H9 (cell line): ENCODE measurements around the gene ORMDL2. TPM values are rescaled to one million over a fixed set of nuclear protein-coding genes. Genes with fewer than 3 reads are reported as not detected.

Source experiments
- DNase-seq: peaks from one replicate; pipeline ENCODE4 v3.0.0-alpha.2; 2017
- H2AFZ ChIP-seq: one replicate; pipeline ENCODE4 v1.6.1; 2013; ENCODE audit warnings: mild to moderate bottlenecking, low read length, control low read depth, moderate library complexity
- H2AK5ac ChIP-seq: 2 replicates; pipeline ENCODE4 v1.6.1; 2013; ENCODE audit warnings: low read length, control low read depth, mixed read lengths; ENCODE audit not compliant: insufficient read length
- H2BK120ac ChIP-seq: one replicate; pipeline ENCODE4 v1.6.1; 2013; ENCODE audit warnings: low read depth, mild to moderate bottlenecking, low read length, control low read depth, inconsistent platforms; ENCODE audit not compliant: poor library complexity, severe bottlenecking
- H2BK12ac ChIP-seq: 2 replicates; pipeline ENCODE4 v1.6.1; 2013; ENCODE audit warnings: low read length, control low read depth, mixed read lengths, low read depth; ENCODE audit not compliant: insufficient read length
- H2BK15ac ChIP-seq: 2 replicates; pipeline ENCODE4 v1.6.1; 2013; ENCODE audit warnings: low read depth, low read length, control low read depth
- H2BK20ac ChIP-seq: one replicate; pipeline ENCODE4 v1.6.1; 2013; ENCODE audit warnings: low read depth, mild to moderate bottlenecking, low read length, control low read depth, inconsistent platforms; ENCODE audit not compliant: poor library complexity, severe bottlenecking
- H2BK5ac ChIP-seq: 2 replicates; pipeline ENCODE4 v1.6.1; 2013; ENCODE audit warnings: low read length, control low read depth, mixed read lengths; ENCODE audit not compliant: insufficient read length
- H3K14ac ChIP-seq: 2 replicates; pipeline ENCODE4 v1.6.1; 2013; ENCODE audit warnings: low read length, control low read depth; ENCODE audit not compliant: insufficient read depth
- H3K18ac ChIP-seq: 2 replicates; pipeline ENCODE4 v1.6.1; 2013; ENCODE audit warnings: low read depth, mild to moderate bottlenecking, mixed read lengths, low read length, control low read depth; ENCODE audit not compliant: insufficient read length
- H3K23ac ChIP-seq: 2 replicates; pipeline ENCODE4 v1.6.1; 2013; ENCODE audit warnings: low read length, control low read depth, mixed read lengths, low read depth; ENCODE audit not compliant: insufficient read length
- H3K23me2 ChIP-seq: 2 replicates; pipeline ENCODE4 v1.6.1; 2013; ENCODE audit warnings: low read depth, mild to moderate bottlenecking, mixed read lengths, low read length, control low read depth; ENCODE audit not compliant: insufficient read length, poor library complexity, severe bottlenecking
- H3K27ac ChIP-seq: 2 replicates; pipeline ENCODE4 v1.5.1; 2013; ENCODE audit warnings: low read length, control low read depth, mixed read lengths, low read depth; ENCODE audit not compliant: insufficient read length
- H3K27me3 ChIP-seq: 2 replicates; pipeline ENCODE4 v1.6.1; 2013; ENCODE audit warnings: low read length, control low read depth, inconsistent platforms; ENCODE audit not compliant: insufficient read depth
- H3K4ac ChIP-seq: 2 replicates; pipeline ENCODE4 v1.6.1; 2013; ENCODE audit warnings: low read depth, mild to moderate bottlenecking, control low read depth, inconsistent platforms, low read length, moderate library complexity
- H3K4me1 ChIP-seq: 2 replicates; pipeline ENCODE4 v1.6.1; 2013; ENCODE audit warnings: low read length, control low read depth, inconsistent platforms; ENCODE audit not compliant: insufficient read depth
- H3K4me2 ChIP-seq: 2 replicates; pipeline ENCODE4 v1.6.1; 2013; ENCODE audit warnings: low read length, control low read depth, mixed read lengths; ENCODE audit not compliant: insufficient read length, insufficient read depth
- H3K56ac ChIP-seq: 2 replicates; pipeline ENCODE4 v1.6.1; 2013; ENCODE audit warnings: low read depth, mild to moderate bottlenecking, mixed read lengths, low read length, control low read depth; ENCODE audit not compliant: insufficient read length
- H3K79me1 ChIP-seq: 2 replicates; pipeline ENCODE4 v1.6.1; 2013; ENCODE audit warnings: low read depth, mild to moderate bottlenecking, moderate library complexity, low read length, control low read depth, inconsistent platforms; ENCODE audit not compliant: insufficient read depth, poor library complexity, severe bottlenecking
- H3K79me2 ChIP-seq: 2 replicates; pipeline ENCODE4 v1.6.1; 2013; ENCODE audit warnings: low read length, control low read depth, inconsistent platforms; ENCODE audit not compliant: insufficient read depth
- H3K9ac ChIP-seq: 2 replicates; pipeline ENCODE4 v1.6.1; 2013; ENCODE audit warnings: low read length, control low read depth, mixed read lengths; ENCODE audit not compliant: insufficient read length; ENCODE audit errors: extremely low read depth
- H3K9me3 ChIP-seq: one replicate; pipeline ENCODE4 v1.6.1; 2013; ENCODE audit warnings: low read depth, low read length, inconsistent platforms; ENCODE audit not compliant: control insufficient read depth
- H3T11ph ChIP-seq: one replicate; pipeline ENCODE4 v1.6.1; 2013; ENCODE audit warnings: mild to moderate bottlenecking, low read length, control low read depth, inconsistent platforms
- H4K20me1 ChIP-seq: one replicate; pipeline ENCODE4 v1.6.1; 2013; ENCODE audit not compliant: control insufficient read depth, insufficient read length, insufficient read depth
- H4K5ac ChIP-seq: 2 replicates; pipeline ENCODE4 v1.6.1; 2013; ENCODE audit warnings: low read depth, mild to moderate bottlenecking, mixed read lengths, low read length, control low read depth; ENCODE audit not compliant: insufficient read length
- H4K8ac ChIP-seq: replicated peaks from 2 replicates; pipeline ENCODE4 v1.6.1; 2013; ENCODE audit warnings: low read length, control low read depth, mixed read lengths, low read depth; ENCODE audit not compliant: insufficient read length
- H4K91ac ChIP-seq: 2 replicates; pipeline ENCODE4 v1.6.1; 2013; ENCODE audit warnings: low read depth, mild to moderate bottlenecking, moderate library complexity, mixed read lengths, low read length, control low read depth; ENCODE audit not compliant: insufficient read length
- H3K27ac Mint-ChIP-seq, 3 experiments: 2 replicates in 2 of 3; 3 replicates in 1 of 3; pipeline ENCODE4 v1.8.0; 2020 to 2021; ENCODE audit warnings: mixed read lengths in 3 of 3, mild to moderate bottlenecking in 1 of 3, moderate library complexity in 1 of 3
- H3K27me3 Mint-ChIP-seq: 2 replicates; pipeline ENCODE4 v1.8.0; 2021; ENCODE audit warnings: low read depth, mild to moderate bottlenecking, moderate library complexity, mixed read lengths
- H3K36me3 Mint-ChIP-seq, 3 experiments: 2 replicates in 2 of 3; 3 replicates in 1 of 3; pipeline ENCODE4 v1.8.0; 2020 to 2021; ENCODE audit warnings: low read depth in 3 of 3, mixed read lengths in 3 of 3; ENCODE audit not compliant: insufficient read depth in 1 of 3
- H3K4me1 Mint-ChIP-seq, 2 experiments: 2 replicates each; pipeline ENCODE4 v1.8.0; 2020; ENCODE audit warnings: mixed read lengths in 2 of 2
- H3K4me3 Mint-ChIP-seq, 2 experiments: 2 replicates in 1 of 2; 3 replicates in 1 of 2; pipeline ENCODE4 v1.8.0; 2020 to 2021; ENCODE audit warnings: mild to moderate bottlenecking in 2 of 2, mixed read lengths in 2 of 2, moderate library complexity in 1 of 2
- H3K9me3 Mint-ChIP-seq, 2 experiments: 2 replicates in 1 of 2; 3 replicates in 1 of 2; pipeline ENCODE4 v1.8.0; 2020; ENCODE audit warnings: mild to moderate bottlenecking in 2 of 2, mixed read lengths in 2 of 2, moderate library complexity in 1 of 2
- CTCF ChIP-seq: fragments of 200-600 bp; sonication (generic); conservative IDR thresholded peaks from 3 replicates; pipeline ENCODE4 v1.8.0; 2021; ENCODE audit warnings: antibody characterized with exemption, mild to moderate bottlenecking
- WGBS: extraction: QIAGEN DNeasy Blood & Tissue Kit; methylation state at CpG from one replicate; pipeline ENCODE4 v1.1.7; 2013; ENCODE audit warnings: missing lambda C conversion rate, low lambda C conversion rate, mixed read lengths; ENCODE audit not compliant: insufficient read length; ENCODE audit errors: extremely low coverage; 5-methylcytosine and 5-hydroxymethylcytosine counted together
- total RNA-seq: library from RNA; stranded (reverse); gene quantifications from 2 replicates; pipeline ENCODE4 v1.2.1, GENCODE V29; 2021

ORMDL2 gene
- total RNA-seq, 1 experiment from 2014 or later: 51.3 TPM

- Histone ChIP-seq H2BK5ac (no peak overlapping the region), H2BK120ac (no peak overlapping the region), H3K79me2 (no peaks in the 10 kb centered on the region), H3K4me1 (no peaks in the 10 kb centered on the region), H2AK5ac (no peak overlapping the region), H2AFZ (no peak overlapping the region), H4K5ac (no peak overlapping the region), H3K23me2 (peaks cover 9% of the 10 kb centered on the region), H4K91ac (no peak overlapping the region), H4K20me1 (no peaks in the 10 kb centered on the region), H3K27me3 (no peaks in the 10 kb centered on the region), H3K79me1 (no peaks in the 10 kb centered on the region), H3K4me2 (peak overlapping the region; percentile 85), H3K9me3 (no peaks in the 10 kb centered on the region), H3K27ac (no peak overlapping the region), H3K18ac (no peak overlapping the region), H3K9ac (peak overlapping the region; percentile 63), H3K4ac (no peak overlapping the region), H3K56ac (no peak overlapping the region), H2BK12ac (no peak overlapping the region), H4K8ac (no peak overlapping the region), H3T11ph (no peak overlapping the region), H3K14ac (no peak overlapping the region), H2BK15ac (no peak overlapping the region), H3K23ac (no peak overlapping the region), H2BK20ac (no peak overlapping the region)
- Mint-ChIP-seq H3K4me3 (peak overlapping the region; percentile 98 to 100), H3K27ac (peak overlapping the region in 2 of 3 experiments; percentile 48 to 77; a peak in 4 of 7 replicates), H3K4me1 (peaks cover 29 to 40% of the 10 kb centered on the region in 2 experiments), H3K36me3 (peaks cover 3 to 16% (median 13%) of the 10 kb centered on the region in 3 experiments; a peak in 5 of 7 replicates), H3K9me3 (no peaks in the 10 kb centered on the region; a peak in 2 of 5 replicates), H3K27me3 (no peaks in the 10 kb centered on the region)
- TF ChIP-seq CTCF: no peak
- no CpG with 5 or more reads among the region's 1 CpG for WGBS
- DNase-seq: no peak
These were observed 13.6 kb downstream of the ORMDL2 start for GRCh38 chr12:55831447-55831815.
